Muscle of arm (tissue), 12 donors: Measurements from ENCODE around the gene SF3B1. TPM values are rescaled to one million over a fixed set of nuclear protein-coding genes. Genes with fewer than 3 reads are reported as not detected.
"Not testable (repeated sequence)": the region's sequence is repeated elsewhere in the genome, so short reads cannot be mapped to it uniquely, and the experiment has no call there.

ENCODE experiments used
- DNase-seq: peaks from one replicate; pipeline ENCODE4 v3.0.0-alpha.2; 2013
- polyA plus RNA-seq, 12 donors: library from polyadenylated mRNA; unstranded; fragments of 120-200 nt; gene quantifications; one replicate each; pipeline ENCODE4 v1.2.1, GENCODE V29; 2013; ENCODE audit not compliant: insufficient read length in 12 of 12

Gene SF3B1
- polyA plus RNA-seq, 12 donors, result 239 to 458 (median 345) TPM

- no peak for DNase-seq
Observed at GRCh38 chr2:197345846-197346370, 88.9 kb downstream of the SF3B1 start.

GRCh38 chr2:197343968-197344367 is 90.9 kb downstream of the SF3B1 start:
- DNase-seq, result not testable (repeated sequence)

GRCh38 chr2:197340591-197340990 is 94.2 kb downstream of the SF3B1 start:
- DNase-seq, result no peak

Other genes starting within 250 kb of the SF3B1 start
- 10 to 100 TPM in 11 of 12 donors, not detected in 1; 11.2 to 34.8 (median 21.1) TPM for gene ANKRD44, start 124.2 kb downstream of the SF3B1 start, polyA plus RNA-seq
- 100 to 1,000 TPM in 1 of 12 donors, 10 to 100 TPM in 10, 1 to 10 TPM in 1; 4.7 to 261 (median 13.5) TPM for gene COQ10B, start 18.5 kb upstream of the SF3B1 start, polyA plus RNA-seq
- gene HSPD1, start 64.8 kb upstream of the SF3B1 start, polyA plus RNA-seq, result 100 to 1,000 TPM in 11 of 12 donors, not detected in 1; 208 to 330 (median 285) TPM
- 100 to 1,000 TPM in 10 of 12 donors, 10 to 100 TPM in 1, not detected in 1; 68.0 to 142 (median 130) TPM for gene HSPE1, start 65.4 kb upstream of the SF3B1 start, polyA plus RNA-seq
- gene MOB4, start 81.0 kb upstream of the SF3B1 start, polyA plus RNA-seq, result 10 to 100 TPM in 11 of 12 donors, not detected in 1; 24.8 to 53.6 (median 50.8) TPM
- gene RFTN2, start 240.6 kb upstream of the SF3B1 start, polyA plus RNA-seq, result 10 to 100 TPM in 11 of 12 donors, not detected in 1; 15.1 to 39.4 (median 18.7) TPM